Stimulated activated CD4-positive, alpha-beta T cell treated with anti-CD3 and anti-CD28 coated beads, Interleukin-1b, Interleukin-23, amount 100 ng/mL, for 24 hours (primary cell): ENCODE measurements around the gene CARD6.
"Not testable (repeated sequence)": the region's sequence is repeated elsewhere in the genome, so short reads cannot be mapped to it uniquely, and the experiment has no call there.

Source experiments
- DNase-seq, 4 experiments: peaks; one replicate each; pipeline ENCODE4 v3.0.0-alpha.2; 2020; ENCODE audit warnings: low read depth in 4 of 4, low spot score in 1 of 4

CARD6 gene, protein sequence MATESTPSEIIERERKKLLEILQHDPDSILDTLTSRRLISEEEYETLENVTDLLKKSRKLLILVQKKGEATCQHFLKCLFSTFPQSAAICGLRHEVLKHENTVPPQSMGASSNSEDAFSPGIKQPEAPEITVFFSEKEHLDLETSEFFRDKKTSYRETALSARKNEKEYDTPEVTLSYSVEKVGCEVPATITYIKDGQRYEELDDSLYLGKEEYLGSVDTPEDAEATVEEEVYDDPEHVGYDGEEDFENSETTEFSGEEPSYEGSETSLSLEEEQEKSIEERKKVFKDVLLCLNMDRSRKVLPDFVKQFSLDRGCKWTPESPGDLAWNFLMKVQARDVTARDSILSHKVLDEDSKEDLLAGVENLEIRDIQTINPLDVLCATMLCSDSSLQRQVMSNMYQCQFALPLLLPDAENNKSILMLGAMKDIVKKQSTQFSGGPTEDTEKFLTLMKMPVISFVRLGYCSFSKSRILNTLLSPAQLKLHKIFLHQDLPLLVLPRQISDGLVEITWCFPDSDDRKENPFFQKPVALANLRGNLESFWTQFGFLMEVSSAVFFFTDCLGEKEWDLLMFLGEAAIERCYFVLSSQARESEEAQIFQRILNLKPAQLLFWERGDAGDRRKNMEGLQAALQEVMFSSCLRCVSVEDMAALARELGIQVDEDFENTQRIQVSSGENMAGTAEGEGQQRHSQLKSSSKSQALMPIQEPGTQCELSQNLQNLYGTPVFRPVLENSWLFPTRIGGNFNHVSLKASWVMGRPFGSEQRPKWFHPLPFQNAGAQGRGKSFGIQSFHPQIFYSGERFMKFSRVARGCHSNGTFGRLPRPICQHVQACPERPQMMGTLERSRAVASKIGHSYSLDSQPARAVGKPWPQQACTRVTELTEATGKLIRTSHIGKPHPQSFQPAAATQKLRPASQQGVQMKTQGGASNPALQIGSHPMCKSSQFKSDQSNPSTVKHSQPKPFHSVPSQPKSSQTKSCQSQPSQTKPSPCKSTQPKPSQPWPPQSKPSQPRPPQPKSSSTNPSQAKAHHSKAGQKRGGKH

DNA sequence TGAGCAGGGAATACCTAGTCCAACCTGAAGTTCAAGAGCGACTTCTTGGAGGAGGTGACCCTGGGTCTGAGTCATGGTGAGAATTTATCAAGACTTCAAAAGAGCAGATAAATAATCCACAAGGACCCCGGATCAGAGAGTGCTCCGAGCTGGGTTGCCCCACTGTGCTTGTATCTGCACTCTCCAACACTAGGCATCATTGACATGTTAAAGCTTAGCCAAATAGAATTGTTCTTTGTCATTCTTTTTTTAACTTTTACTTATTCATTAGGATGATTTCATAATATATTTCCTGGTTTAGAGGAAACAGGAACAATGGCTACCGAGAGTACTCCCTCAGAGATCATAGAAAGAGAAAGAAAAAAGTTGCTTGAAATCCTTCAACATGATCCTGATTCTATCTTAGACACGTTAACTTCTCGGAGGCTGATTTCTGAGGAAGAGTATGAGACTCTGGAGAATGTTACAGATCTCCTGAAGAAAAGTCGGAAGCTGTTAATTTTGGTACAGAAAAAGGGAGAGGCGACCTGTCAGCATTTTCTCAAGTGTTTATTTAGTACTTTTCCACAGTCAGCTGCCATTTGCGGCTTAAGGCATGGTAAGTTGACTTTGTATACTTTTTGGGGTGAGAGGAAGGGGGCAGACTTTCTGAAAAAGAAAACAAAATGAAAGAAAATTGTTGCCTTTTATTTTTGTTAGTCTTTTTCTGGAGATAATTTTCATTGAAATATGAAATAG, at the start of gene CARD6:
Gene CARD6 (plus strand): TSS at position 300 of the 738 bp plus-strand sequence. CDS start 16 bp downstream, at position 316.
- no peak for DNase-seq

GRCh38 chr5:40791715-40792139, 49.4 kb upstream of the CARD6 start:
- DNase-seq: no peak

- not testable (repeated sequence) for DNase-seq
These were observed 48.5 kb upstream of the CARD6 start for GRCh38 chr5:40792691-40793090.

DNA sequence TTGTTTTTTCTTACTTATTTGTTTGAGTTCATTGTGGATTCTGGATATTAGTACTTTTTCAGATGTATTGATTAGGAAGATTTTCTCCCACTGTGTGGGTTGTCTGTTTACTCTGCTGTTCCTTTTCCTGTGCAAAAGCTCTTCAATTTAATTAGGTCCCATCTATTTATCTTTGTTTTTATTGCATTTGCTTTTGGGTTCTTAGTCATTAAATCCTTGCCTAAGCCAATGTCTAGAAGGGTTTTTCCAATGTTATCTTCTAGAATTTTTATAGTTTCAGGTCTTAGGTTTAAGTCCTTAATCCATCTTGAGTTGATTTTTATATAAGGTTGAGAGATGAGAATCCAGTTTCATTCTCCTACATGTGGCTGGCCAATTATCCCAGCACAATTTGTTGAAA, 46.8 kb upstream of the CARD6 start:
- not testable (repeated sequence) for DNase-seq

DNA sequence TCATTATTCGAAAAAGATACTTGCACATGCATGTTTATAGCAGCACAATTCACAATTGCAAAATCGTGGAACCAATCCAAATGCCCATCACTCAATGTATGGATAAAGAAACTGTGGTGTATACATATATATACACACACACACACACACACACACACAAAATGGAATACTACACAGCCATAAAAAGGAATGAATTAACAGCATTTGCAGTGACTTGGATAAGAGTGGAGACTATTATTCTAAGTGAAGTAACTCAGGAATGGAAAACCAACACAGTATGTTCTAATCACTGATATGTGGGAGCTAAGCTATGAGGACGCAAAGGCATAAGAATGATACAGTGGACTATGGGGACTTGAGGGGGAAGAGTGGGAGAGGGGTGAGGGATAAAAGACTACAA, 46.3 kb upstream of the CARD6 start:
- not testable (repeated sequence) for DNase-seq

GRCh38 chr5:40796487-40796889, 44.7 kb upstream of the CARD6 start:
- DNase-seq: no peak

DNA sequence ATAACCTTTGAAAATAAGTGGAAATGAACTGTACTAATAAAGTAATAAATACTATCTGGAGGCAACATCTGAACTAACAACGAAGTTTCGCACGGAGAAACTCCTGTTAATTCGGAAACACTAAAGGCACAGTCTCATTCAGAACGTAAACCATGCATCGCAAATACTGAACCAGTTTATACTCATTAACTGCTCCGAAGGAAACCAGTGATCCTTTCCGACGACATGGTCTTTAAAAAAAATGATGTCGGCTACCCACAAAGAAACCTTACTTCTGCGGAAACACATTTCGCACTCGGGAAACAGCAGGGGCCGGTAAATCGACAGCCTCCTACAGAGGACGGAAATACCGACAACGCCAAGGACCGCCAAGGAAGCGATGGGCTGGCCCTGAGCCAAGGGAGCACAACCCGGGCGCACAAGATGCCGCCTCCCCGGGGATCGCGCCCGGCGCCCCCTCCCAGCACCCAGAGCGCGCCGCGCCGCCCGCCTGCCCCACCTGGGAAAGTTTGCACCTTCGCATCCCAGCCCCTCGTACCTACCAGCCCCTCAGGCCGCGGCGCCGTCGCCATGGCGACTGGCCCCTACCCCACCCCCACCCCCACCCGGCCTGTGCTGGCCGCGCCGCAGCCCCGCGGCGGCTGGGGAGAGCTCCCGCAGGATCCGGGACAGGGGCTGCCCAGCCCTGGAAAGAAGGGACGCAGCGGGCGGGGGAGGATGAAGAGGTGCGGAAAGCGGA, 43.7 kb upstream of the CARD6 start:
- peak; percentile 46 to 70 (median 54) for DNase-seq

GRCh38 chr5:40798012-40798800, 43.0 kb upstream of the CARD6 start, which contains the start of gene PRKAA1:
PRKAA1 (minus strand) TSS chr5:40798374; CDS start chr5:40798189, 185 bp downstream.
- peak; percentile 56 to 80 (median 74) for DNase-seq

DNA sequence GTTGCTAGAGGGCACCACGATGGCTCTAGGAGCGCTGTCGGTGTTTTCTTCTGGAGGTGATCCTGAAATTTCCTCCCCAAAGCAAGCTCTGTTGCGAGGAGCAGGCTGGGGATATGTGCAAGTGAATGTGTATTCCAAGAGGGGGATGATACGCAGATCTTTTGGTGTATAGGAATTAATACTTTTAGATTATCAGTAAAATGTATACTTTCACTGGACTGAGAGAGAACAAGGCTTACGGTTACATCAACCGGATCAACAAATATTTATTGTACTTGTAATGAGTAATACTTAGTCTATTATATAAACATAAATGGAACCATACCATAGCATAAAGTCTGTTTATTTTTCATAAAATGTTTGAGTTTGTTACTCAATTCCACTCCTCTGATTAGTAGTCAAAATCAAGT, 42.4 kb upstream of the CARD6 start:
- no peak for DNase-seq

GRCh38 chr5:40799258-40799657, 41.9 kb upstream of the CARD6 start:
- DNase-seq: no peak

GRCh38 chr5:40801771-40802562, 39.2 kb upstream of the CARD6 start:
- no peak for DNase-seq

- DNase-seq: no peak
These were observed 29.0 kb upstream of the CARD6 start for GRCh38 chr5:40812125-40812524.

- no peak for DNase-seq
These were observed 27.4 kb upstream of the CARD6 start for GRCh38 chr5:40813698-40814281.

DNA sequence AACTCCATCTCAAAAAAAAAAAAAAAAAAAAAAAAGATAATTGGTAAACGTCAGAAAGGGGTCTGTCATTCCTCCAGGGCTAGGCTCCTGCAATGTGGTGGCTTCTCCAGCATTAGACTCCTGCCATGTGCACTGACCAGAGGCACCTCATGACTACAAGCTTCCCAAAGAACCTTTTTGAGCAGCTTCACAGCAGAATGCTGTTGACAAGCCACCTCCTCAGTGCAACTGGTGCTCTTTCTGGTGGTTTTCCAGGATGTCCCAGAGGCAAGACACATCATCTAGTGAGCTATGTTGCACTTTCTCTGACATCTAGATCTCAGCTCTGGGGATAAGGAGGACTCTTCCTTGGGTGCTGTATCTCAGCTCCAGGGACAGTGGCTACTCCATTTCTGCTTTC, 17.7 kb upstream of the CARD6 start:
- DNase-seq: no peak

- DNase-seq: not testable (repeated sequence)
These were observed 15.6 kb upstream of the CARD6 start for GRCh38 chr5:40825461-40826043.

DNA sequence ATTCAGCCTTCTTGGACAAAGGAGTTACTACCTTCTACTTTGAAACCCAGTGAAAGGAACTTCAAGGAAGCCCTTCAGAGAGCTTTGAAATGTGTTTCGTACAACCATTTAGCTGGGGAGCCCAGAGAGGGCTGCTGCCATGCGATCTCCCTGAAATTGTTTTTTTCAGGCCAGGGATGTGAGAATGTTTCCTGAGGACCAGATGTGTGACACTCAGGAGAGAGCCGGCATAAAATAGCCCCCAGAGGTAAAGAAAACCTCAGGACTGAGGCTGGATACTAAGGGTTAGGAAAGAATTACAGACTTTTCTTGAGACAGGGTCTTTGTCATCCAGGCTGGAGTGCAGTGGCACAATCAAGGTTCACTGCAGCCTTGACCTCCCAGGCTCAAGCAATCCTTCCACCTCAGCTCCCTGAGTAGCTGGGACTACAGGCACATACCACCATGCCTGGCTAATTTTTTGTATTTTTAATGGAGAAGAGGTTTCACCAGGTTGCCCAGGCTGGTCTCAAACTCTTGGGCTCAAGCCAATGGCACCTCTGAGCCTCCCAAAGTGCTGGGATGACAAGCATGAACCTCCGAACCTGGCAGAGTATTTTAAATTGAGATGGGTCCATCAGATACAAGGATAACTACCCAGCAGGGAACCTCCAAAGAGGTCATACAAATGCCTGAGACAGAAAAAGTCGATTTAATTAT, 14.5 kb upstream of the CARD6 start:
- DNase-seq: no peak
